ENCODE data around the gene STAB2. TPM values are rescaled to one million over a fixed set of nuclear protein-coding genes. Genes with fewer than 3 reads are reported as not detected.

STAB2 gene
- total RNA-seq, 1 experiment from 2014 or later = not detected

DNA sequence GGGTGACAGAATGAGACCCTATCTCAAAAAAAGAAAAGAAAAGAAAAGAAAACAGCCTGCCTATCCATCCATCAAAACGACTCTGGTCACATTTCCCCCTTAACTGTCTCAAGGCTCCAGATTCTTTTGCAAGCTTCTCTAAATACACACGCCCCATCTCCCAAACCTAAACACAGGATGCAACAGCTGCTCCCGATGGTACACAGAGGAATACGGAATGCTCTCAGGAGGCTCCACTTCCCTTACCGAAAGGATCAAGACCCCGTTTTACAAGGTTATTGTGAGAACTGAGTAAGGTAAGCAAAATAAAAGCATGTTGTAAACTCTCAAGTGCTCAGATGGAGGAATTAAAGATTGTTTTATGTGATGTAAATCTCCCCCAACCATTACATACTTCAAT is 191.7 kb downstream of the STAB2 start:
- Histone ChIP-seq H3K27me3 (ENCODE audit: insufficient read depth, low read length) (no peaks in the 10 kb centered on the region), H3K9me2 (ENCODE audit: insufficient read depth) (no peaks in the 10 kb centered on the region), H4K20me1 (ENCODE audit: insufficient read depth) (no peaks in the 10 kb centered on the region), H3K27ac (ENCODE audit: low read depth, low read length) (no peak overlapping the region), H3K9me3 (ENCODE audit: control insufficient read depth in 1 of 2, insufficient read depth in 1 of 2, low read depth in 1 of 2, low read length in 2 of 2) (no peaks in the 10 kb centered on the region), H3K79me2 (ENCODE audit: insufficient read depth, low read length) (no peaks in the 10 kb centered on the region), H3K9ac (ENCODE audit: low read length) (no peak overlapping the region), H3K4me2 (ENCODE audit: low read length) (no peak overlapping the region), H2AFZ (ENCODE audit: low read depth, low read length, poor library complexity, severe bottlenecking) (no peak overlapping the region), H3K4me1 (ENCODE audit: control insufficient read depth in 1 of 2, insufficient read depth in 2 of 2, low read length in 2 of 2) (peaks cover 4 to 9% of the 10 kb centered on the region in 2 experiments; a peak in 2 of 4 replicates), H3K36me3 (ENCODE audit: control insufficient read depth in 1 of 2, insufficient read depth in 2 of 2, low read length in 2 of 2) (peaks cover 17 to 41% of the 10 kb centered on the region in 2 experiments), H3K4me3 (replicated peaks in 1 of 2; ENCODE audit: low read depth in 1 of 2, low read length in 2 of 2) (no peak overlapping the region)
- TF ChIP-seq EZH2 (IDR thresholded peaks at IDR 0.05) (no peak), ZNF274 (IDR thresholded peaks at IDR 0.05; ENCODE audit: low read depth, low read length) (no peak)
- TF ChIP-seq, protein P1, sequence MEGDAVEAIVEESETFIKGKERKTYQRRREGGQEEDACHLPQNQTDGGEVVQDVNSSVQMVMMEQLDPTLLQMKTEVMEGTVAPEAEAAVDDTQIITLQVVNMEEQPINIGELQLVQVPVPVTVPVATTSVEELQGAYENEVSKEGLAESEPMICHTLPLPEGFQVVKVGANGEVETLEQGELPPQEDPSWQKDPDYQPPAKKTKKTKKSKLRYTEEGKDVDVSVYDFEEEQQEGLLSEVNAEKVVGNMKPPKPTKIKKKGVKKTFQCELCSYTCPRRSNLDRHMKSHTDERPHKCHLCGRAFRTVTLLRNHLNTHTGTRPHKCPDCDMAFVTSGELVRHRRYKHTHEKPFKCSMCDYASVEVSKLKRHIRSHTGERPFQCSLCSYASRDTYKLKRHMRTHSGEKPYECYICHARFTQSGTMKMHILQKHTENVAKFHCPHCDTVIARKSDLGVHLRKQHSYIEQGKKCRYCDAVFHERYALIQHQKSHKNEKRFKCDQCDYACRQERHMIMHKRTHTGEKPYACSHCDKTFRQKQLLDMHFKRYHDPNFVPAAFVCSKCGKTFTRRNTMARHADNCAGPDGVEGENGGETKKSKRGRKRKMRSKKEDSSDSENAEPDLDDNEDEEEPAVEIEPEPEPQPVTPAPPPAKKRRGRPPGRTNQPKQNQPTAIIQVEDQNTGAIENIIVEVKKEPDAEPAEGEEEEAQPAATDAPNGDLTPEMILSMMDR (IDR thresholded peaks at IDR 0.05 in 2 of 3, conservative IDR thresholded peaks at IDR 0.05 in 1 of 3; ENCODE audit: borderline replicate concordance in 1 of 3, insufficient read depth in 1 of 3, low read depth in 2 of 3, low read length in 2 of 3) = no peak
- TF ChIP-seq, protein P2, sequence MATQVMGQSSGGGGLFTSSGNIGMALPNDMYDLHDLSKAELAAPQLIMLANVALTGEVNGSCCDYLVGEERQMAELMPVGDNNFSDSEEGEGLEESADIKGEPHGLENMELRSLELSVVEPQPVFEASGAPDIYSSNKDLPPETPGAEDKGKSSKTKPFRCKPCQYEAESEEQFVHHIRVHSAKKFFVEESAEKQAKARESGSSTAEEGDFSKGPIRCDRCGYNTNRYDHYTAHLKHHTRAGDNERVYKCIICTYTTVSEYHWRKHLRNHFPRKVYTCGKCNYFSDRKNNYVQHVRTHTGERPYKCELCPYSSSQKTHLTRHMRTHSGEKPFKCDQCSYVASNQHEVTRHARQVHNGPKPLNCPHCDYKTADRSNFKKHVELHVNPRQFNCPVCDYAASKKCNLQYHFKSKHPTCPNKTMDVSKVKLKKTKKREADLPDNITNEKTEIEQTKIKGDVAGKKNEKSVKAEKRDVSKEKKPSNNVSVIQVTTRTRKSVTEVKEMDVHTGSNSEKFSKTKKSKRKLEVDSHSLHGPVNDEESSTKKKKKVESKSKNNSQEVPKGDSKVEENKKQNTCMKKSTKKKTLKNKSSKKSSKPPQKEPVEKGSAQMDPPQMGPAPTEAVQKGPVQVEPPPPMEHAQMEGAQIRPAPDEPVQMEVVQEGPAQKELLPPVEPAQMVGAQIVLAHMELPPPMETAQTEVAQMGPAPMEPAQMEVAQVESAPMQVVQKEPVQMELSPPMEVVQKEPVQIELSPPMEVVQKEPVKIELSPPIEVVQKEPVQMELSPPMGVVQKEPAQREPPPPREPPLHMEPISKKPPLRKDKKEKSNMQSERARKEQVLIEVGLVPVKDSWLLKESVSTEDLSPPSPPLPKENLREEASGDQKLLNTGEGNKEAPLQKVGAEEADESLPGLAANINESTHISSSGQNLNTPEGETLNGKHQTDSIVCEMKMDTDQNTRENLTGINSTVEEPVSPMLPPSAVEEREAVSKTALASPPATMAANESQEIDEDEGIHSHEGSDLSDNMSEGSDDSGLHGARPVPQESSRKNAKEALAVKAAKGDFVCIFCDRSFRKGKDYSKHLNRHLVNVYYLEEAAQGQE (IDR thresholded peaks at IDR 0.05; ENCODE audit: low read depth) = no peak
- intact Hi-C loops (cut with micrococcal nuclease) = loop anchor here (10.0 kb wide), 1 partner anchor 166 kb away; no protein-coding TSS in a partner anchor
- ChIA-PET CTCF (no interaction called here), POLR2A (no interaction called here), RAD21 (ENCODE audit: low non-redundant PET in 1 of 2, low total read pairs in 2 of 2, uncharacterized antibody in 2 of 2, unreplicated experiment in 2 of 2) (no interaction called here)
- no peak for ATAC-seq
- no TSS peak for BruUV-seq (replicated peaks)
- no peak for DNase-seq (ENCODE audit: low read depth, low spot score)
